ENCODE results near the gene NXPH3. TPM values are rescaled to one million over a fixed set of nuclear protein-coding genes. Genes with fewer than 3 reads are reported as not detected.

Gene NXPH3
- total RNA-seq, 1 donor from 2014 or later, result not detected

DNA sequence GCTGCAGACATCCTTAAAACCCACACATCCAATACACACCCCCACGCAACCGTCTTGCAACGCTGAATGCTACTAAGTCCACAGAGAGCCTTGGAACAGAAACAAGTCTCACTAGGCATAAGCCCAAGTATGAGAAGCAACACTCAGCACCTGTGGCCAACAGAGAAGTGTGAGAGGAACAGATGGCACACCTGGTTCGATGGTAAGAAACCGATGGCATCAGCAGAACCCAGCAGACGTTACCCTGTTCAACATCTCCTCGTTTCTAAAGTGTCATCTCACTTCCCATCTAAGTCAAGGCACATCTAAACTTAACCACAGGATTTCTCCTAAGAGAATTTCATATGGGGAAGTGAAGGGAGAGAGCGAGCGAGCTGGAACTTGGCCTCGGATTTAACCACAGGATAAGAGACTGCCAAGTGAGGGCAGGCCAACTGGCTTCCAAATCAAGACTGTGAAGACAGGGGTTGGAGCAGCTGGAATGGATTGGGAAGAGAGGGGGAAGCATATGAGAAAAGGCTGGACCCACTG, 41.0 kb downstream of the NXPH3 start:
- no peak overlapping the region for H3K4me3 Mint-ChIP-seq
- intact Hi-C loops (cut with micrococcal nuclease), result no loop called here
- H3K9me3 Mint-ChIP-seq, result no peaks in the 10 kb centered on the region
- ATAC-seq (ENCODE audit: low read depth) (no peak), DNase-seq (no peak)
- POLR2A ChIA-PET, result no interaction called here
- H3K36me3 Mint-ChIP-seq (ENCODE audit: low read depth), result peaks cover 77% of the 10 kb centered on the region
- TF ChIP-seq, protein P1, sequence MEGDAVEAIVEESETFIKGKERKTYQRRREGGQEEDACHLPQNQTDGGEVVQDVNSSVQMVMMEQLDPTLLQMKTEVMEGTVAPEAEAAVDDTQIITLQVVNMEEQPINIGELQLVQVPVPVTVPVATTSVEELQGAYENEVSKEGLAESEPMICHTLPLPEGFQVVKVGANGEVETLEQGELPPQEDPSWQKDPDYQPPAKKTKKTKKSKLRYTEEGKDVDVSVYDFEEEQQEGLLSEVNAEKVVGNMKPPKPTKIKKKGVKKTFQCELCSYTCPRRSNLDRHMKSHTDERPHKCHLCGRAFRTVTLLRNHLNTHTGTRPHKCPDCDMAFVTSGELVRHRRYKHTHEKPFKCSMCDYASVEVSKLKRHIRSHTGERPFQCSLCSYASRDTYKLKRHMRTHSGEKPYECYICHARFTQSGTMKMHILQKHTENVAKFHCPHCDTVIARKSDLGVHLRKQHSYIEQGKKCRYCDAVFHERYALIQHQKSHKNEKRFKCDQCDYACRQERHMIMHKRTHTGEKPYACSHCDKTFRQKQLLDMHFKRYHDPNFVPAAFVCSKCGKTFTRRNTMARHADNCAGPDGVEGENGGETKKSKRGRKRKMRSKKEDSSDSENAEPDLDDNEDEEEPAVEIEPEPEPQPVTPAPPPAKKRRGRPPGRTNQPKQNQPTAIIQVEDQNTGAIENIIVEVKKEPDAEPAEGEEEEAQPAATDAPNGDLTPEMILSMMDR (IDR thresholded peaks at IDR 0.05), result no peak
- H3K4me1 Mint-ChIP-seq, result no peaks in the 10 kb centered on the region
- CTCF ChIA-PET, result no interaction called here
- H3K27ac Mint-ChIP-seq, result no peak overlapping the region
- H3K27me3 Mint-ChIP-seq, result no peaks in the 10 kb centered on the region

DNA sequence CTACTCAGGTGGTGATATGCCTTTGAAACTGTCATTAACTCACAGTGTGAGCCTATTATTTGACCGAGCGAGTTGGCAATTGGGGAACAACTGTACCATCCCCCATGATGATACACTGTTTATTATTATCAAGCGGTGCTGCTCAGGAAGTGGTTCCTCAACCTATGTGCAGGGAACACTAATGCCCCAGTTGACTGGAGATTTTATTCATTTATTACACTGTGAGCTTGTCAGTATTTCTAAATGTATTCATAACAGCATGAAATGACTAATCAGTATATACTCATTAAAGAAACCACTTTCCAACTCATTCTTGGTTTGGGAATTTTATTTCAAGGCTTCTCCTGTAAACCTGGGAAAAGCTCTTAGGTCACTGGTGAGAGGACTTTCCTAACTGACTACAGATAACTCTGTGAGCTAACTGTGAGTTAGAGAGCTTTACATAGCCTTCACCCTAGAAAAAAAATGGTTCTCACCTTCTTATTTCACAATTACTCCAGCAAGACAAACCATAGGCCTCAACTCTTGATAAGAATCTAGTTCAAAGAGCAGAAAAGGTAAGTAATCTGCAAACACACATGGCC, 42.4 kb downstream of the NXPH3 start:
- Mint-ChIP-seq H3K4me1 (no peaks in the 10 kb centered on the region), H3K4me3 (no peak overlapping the region), H3K36me3 (ENCODE audit: low read depth) (peaks cover 80% of the 10 kb centered on the region), H3K27ac (no peak overlapping the region), H3K9me3 (no peaks in the 10 kb centered on the region), H3K27me3 (no peaks in the 10 kb centered on the region)
- DNase-seq (no peak), ATAC-seq (ENCODE audit: low read depth) (no peak)
- TF ChIP-seq, protein P1 (IDR thresholded peaks at IDR 0.05), result no peak
- intact Hi-C loops (cut with micrococcal nuclease), result no loop called here
- ChIA-PET POLR2A (interaction anchor here (0.7 kb wide), 1 partner anchor 89 kb away, joined by 3 read pairs; the partner anchor contains the start of gene SLC35B1), CTCF (interaction anchor here (0.9 to 1.0 kb wide), 2 partner anchors 61 to 78 kb away, joined by 3 read pairs; no protein-coding TSS in a partner anchor)

DNA sequence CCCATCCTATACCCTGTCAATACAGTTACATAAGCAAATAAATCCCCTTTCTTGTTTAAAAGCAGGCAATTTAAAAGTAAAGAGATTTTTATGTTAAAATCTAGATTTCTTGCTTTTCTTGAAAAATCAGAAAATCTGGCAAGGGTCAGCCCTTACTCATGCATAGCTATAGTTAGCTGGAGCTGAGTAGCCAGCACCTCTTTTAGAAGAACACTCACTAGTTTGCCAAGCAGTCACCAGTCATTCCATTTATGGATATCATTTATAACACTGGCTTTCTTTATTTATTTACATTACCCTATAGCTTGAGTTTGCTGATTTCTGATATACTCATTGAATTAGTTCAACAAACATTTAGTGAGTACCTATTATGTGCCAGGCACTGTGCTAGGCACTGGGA, 45.7 kb downstream of the NXPH3 start:
- intact Hi-C loops (cut with micrococcal nuclease), result no loop called here
- no peaks in the 10 kb centered on the region for H3K9me3 Mint-ChIP-seq
- H3K36me3 Mint-ChIP-seq (ENCODE audit: low read depth), result peaks cover 72% of the 10 kb centered on the region
- ATAC-seq (ENCODE audit: low read depth) (no peak), DNase-seq (no peak)
- no peaks in the 10 kb centered on the region for H3K27me3 Mint-ChIP-seq
- TF ChIP-seq, protein P1 (IDR thresholded peaks at IDR 0.05), result no peak
- no peaks in the 10 kb centered on the region for H3K4me1 Mint-ChIP-seq
- ChIA-PET POLR2A (no interaction called here), CTCF (no interaction called here)
- no peak overlapping the region for H3K4me3 Mint-ChIP-seq
- no peak overlapping the region for H3K27ac Mint-ChIP-seq

DNA sequence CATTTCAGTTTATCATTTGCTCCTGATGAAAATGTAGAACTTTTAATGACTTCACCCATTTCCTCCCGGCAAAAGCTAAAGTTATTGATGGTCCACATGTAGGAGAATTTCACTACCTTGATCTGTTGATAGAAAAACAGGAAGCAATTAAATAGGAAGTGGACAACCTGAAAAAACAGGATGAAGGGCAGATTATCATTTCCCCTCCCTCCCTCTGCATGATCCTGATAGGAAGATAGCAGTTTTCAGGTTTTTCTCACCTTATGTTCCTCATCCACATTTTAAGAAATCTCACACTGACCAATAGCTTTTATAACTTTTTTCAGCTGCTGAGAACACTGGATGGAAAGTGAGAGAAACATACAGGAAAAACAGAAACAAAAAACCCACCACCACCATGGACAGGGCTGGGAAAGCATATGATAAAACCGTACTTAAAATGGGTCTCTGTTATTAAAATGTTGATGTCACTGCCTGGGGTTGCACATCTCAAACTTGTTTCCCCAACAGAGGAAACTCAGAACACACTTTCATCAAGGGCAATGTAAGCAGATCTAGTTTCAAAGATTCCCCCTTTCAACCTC, 46.4 kb downstream of the NXPH3 start:
- POLR2A ChIA-PET, result no interaction called here
- Mint-ChIP-seq H3K27me3 (no peaks in the 10 kb centered on the region), H3K27ac (no peak overlapping the region), H3K4me3 (no peak overlapping the region), H3K36me3 (ENCODE audit: low read depth) (peaks cover 67% of the 10 kb centered on the region), H3K4me1 (no peaks in the 10 kb centered on the region), H3K9me3 (no peaks in the 10 kb centered on the region)
- TF ChIP-seq, protein P1 (IDR thresholded peaks at IDR 0.05), result no peak
- CTCF ChIA-PET, result no interaction called here
- intact Hi-C loops (cut with micrococcal nuclease), result no loop called here
- DNase-seq (no peak), ATAC-seq (ENCODE audit: low read depth) (no peak)

DNA sequence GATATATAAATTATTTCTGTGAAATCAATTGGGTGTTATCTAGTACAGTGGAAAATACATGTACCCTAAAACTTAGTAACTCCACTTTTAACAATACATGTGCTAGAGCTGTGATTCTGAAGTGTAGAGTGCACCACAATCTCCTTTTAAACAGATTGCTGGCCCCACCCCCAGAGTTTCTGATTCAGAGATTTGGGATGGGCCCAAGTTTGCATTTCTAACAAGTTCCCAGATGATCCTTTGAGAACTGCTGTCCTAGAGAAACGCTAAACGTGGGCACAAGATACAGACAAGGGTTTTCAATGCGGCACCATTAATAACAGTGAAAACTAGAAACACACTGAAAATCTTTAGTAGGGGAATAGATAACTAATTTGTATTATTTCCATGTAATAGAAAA, 49.2 kb downstream of the NXPH3 start:
- Mint-ChIP-seq H3K4me1 (no peaks in the 10 kb centered on the region), H3K36me3 (ENCODE audit: low read depth) (peaks cover 50% of the 10 kb centered on the region), H3K9me3 (no peaks in the 10 kb centered on the region), H3K27me3 (no peaks in the 10 kb centered on the region), H3K27ac (no peak overlapping the region), H3K4me3 (no peak overlapping the region)
- ChIA-PET CTCF (no interaction called here), POLR2A (no interaction called here)
- intact Hi-C loops (cut with micrococcal nuclease), result no loop called here
- TF ChIP-seq, protein P1 (IDR thresholded peaks at IDR 0.05), result no peak
- ATAC-seq (ENCODE audit: low read depth), result no peak
- DNase-seq, result no peak
